Measurements from ENCODE around the gene FIZ1.
"Not testable (repeated sequence)": the region's sequence is repeated elsewhere in the genome, so short reads cannot be mapped to it uniquely, and the experiment has no call there.

- TF ChIP-seq, protein P1, sequence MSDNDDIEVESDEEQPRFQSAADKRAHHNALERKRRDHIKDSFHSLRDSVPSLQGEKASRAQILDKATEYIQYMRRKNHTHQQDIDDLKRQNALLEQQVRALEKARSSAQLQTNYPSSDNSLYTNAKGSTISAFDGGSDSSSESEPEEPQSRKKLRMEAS (IDR thresholded peaks at IDR 0.05; ENCODE audit: low read depth, low read length), result not testable (repeated sequence)
- TF ChIP-seq, protein P2, sequence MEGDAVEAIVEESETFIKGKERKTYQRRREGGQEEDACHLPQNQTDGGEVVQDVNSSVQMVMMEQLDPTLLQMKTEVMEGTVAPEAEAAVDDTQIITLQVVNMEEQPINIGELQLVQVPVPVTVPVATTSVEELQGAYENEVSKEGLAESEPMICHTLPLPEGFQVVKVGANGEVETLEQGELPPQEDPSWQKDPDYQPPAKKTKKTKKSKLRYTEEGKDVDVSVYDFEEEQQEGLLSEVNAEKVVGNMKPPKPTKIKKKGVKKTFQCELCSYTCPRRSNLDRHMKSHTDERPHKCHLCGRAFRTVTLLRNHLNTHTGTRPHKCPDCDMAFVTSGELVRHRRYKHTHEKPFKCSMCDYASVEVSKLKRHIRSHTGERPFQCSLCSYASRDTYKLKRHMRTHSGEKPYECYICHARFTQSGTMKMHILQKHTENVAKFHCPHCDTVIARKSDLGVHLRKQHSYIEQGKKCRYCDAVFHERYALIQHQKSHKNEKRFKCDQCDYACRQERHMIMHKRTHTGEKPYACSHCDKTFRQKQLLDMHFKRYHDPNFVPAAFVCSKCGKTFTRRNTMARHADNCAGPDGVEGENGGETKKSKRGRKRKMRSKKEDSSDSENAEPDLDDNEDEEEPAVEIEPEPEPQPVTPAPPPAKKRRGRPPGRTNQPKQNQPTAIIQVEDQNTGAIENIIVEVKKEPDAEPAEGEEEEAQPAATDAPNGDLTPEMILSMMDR (IDR thresholded peaks at IDR 0.05; ENCODE audit: low read depth, low read length), result not testable (repeated sequence)
Measured at GRCh38 chr19:55582284-55582683, 17.0 kb downstream of the FIZ1 start.

Data from NB4 (cell line).